HG02884 (cell line): Measurements from ENCODE around the gene FALEC.

ENCODE experiments used
- ATAC-seq: cut with Tn5 transposase; IDR thresholded peaks from one replicate; pipeline ENCODE4 v1.9.1; 2021; ENCODE audit warnings: mild to moderate bottlenecking, moderate library complexity; ENCODE audit not compliant: unreplicated experiment

Gene FALEC

GRCh38 chr1:150544204-150544603 is 28.7 kb downstream of the FALEC start:
- ATAC-seq = no peak

DNA sequence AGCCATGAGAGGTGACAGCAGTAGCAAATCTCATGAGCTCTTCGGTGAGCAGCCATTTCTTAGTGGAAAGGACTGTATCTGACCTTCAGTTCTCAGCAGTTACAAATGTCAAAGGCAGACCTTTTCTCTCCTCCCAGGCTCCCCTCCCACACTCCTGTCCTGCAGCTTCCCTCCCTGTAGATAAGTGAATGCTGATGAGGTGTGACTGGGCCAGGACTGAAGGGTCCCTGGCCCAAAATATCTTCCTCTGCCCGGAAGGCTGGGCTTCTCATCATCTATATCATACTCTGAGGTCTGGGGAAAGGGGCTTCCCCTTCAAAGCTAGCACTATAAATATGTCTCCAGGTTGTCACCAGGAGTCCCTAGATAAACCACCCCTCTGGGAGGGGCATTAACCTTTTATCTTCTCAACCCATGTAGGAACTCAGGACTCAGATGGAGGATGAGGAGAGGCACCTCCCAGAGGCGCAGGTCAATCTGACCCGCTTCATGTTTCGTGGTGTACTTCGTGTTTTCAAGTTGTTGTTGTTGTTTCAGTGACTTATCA is 30.0 kb downstream of the FALEC start:
- no peak for ATAC-seq

- no peak for ATAC-seq
These were observed 30.9 kb downstream of the FALEC start for GRCh38 chr1:150546294-150546937.

GRCh38 chr1:150548324-150548631 is 32.7 kb downstream of the FALEC start:
- ATAC-seq = no peak

DNA sequence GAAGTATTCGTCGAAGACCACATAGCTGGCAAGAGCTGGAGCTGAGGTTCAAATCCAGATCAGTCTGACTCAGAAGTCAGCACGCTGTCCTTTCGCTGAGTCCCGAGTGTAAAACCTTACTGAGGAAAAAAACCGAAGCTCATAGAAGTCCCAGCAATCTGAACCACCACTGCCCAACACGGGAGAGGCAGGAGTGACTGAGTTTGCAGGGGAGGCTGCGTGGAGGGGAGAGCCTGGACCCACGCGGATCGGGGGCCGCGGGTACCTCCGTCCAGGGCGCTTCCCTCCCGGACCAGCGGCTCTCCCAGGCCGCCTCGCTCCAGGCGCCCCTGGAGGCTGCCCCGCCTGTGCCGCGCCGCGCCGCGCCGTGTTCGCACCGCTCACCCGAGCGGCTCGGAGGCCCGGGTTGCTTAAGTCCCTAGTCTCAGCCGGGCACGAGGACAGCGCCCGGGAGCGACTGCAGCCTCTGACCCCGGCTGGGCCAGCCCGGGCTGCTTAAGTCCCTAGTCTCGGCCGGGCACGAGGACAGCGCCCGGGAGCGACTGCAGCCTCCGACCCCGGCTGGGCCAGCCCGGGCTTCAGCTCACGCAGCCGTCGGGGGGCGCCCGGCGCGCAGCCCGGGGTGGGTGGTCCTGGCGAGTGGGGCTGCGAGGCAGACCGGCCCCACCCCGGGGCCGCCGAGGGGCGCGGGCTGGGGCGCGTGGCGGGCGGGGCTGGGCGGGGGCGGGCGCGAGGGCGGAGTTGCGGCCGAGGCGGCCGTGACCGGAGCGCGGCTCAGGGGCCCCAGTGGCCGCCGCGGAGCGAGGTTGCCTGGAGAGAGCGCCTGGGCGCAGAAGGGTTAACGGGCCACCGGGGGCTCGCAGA is 33.3 kb downstream of the FALEC start, which contains the start of gene ADAMTSL4:
ADAMTSL4 (plus strand) TSS at position 777 of the 864 bp plus-strand sequence. CDS start 2,881 bp downstream, outside the sequence.
- no peak for ATAC-seq

- ATAC-seq = no peak
These were observed 34.1 kb downstream of the FALEC start for GRCh38 chr1:150549496-150550221.

DNA sequence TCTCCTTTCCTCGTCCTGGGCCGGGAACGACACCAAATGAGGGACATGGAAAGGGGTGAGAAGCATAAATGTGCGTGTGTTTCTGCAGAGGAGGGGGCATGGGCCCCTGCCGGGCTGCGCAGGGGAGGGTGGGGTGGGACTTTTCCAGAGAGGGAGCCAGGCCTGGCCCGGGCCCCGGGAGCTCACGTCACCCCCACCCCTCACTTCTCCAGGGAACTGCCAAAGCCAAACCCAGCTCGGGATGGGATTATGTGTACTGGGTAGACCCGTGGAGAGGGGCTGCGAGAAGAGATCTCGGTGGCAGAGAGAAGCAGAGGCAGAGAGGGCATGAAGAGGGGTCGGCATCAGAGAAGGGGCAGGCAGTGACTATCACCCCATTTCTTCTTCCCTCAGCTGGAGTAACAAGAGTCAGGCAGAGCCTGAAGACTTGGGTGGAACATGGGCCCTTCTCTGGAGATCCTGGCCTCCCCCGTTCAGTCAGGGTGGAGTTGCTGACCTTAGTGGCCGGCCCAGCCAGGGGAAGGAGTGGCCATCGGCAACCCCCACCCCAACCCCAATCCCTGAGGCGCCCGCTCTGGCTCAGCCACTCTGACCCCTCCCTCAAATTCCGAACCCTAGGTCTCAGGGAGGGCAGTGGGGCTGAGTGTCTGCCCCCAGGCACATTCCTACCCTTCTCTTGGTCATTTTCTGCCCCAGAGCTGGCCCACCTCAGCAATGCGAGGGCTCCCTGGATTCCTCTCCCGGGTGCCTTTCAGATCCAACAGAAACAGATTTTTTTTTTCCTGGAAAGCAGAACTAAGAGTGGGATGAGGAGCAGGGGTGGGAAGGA is 34.9 kb downstream of the FALEC start:
- no peak for ATAC-seq

GRCh38 chr1:150551051-150551783 is 35.7 kb downstream of the FALEC start:
- ATAC-seq = no peak

GRCh38 chr1:150551784-150552127 is 36.2 kb downstream of the FALEC start:
- ATAC-seq = no peak

GRCh38 chr1:150552128-150552910 is 36.8 kb downstream of the FALEC start:
- no peak for ATAC-seq

GRCh38 chr1:150552911-150553289 is 37.3 kb downstream of the FALEC start:
- ATAC-seq = no peak

DNA sequence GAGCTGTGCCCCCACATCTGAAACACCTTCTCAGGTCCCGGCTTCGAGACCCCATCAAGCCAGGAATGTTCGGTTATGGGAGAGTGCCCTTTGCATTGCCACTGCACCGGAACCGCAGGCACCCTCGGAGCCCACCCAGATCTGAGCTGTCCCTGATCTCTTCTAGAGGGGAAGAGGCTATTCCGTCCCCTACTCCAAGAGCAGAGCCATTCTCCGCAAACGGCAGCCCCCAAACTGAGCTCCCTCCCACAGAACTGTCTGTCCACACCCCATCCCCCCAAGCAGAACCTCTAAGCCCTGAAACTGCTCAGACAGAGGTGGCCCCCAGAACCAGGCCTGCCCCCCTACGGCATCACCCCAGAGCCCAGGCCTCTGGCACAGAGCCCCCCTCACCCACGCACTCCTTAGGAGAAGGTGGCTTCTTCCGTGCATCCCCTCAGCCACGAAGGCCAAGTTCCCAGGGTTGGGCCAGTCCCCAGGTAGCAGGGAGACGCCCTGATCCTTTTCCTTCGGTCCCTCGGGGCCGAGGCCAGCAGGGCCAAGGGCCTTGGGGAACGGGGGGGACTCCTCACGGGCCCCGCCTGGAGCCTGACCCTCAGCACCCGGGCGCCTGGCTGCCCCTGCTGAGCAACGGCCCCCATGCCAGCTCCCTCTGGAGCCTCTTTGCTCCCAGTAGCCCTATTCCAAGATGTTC is 38.0 kb downstream of the FALEC start:
- no peak for ATAC-seq

- no peak for ATAC-seq
These were observed 38.5 kb downstream of the FALEC start for GRCh38 chr1:150554086-150554452.

DNA sequence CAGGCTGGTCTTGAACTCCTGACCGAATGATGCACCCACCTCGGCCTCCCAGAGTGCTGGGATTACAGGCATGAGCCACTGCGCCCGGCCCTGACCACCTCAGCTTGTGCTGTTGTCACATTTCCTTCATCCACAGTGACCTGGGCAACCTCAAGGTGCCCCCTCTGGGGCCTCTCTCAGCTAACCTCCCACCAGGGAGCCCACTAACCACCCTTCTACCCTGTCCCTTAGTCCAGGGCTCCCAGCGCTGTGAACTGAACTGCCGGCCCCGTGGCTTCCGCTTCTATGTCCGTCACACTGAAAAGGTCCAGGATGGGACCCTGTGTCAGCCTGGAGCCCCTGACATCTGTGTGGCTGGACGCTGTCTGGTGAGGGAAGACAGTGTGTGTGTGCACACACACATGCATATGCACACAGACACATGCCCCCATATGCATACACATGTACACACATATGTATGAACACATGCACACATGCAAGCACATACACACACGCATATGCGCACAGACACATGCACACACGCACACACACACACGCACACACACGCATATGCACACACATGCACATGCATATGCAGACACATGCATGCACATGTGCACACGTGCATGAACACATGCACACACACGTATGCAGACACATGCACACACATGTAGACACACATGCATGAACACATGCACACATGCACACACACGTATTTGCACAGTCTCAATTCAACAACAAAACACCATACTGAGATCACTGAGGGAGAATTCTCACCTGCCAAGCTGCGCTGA is 39.8 kb downstream of the FALEC start:
- no peak for ATAC-seq

DNA sequence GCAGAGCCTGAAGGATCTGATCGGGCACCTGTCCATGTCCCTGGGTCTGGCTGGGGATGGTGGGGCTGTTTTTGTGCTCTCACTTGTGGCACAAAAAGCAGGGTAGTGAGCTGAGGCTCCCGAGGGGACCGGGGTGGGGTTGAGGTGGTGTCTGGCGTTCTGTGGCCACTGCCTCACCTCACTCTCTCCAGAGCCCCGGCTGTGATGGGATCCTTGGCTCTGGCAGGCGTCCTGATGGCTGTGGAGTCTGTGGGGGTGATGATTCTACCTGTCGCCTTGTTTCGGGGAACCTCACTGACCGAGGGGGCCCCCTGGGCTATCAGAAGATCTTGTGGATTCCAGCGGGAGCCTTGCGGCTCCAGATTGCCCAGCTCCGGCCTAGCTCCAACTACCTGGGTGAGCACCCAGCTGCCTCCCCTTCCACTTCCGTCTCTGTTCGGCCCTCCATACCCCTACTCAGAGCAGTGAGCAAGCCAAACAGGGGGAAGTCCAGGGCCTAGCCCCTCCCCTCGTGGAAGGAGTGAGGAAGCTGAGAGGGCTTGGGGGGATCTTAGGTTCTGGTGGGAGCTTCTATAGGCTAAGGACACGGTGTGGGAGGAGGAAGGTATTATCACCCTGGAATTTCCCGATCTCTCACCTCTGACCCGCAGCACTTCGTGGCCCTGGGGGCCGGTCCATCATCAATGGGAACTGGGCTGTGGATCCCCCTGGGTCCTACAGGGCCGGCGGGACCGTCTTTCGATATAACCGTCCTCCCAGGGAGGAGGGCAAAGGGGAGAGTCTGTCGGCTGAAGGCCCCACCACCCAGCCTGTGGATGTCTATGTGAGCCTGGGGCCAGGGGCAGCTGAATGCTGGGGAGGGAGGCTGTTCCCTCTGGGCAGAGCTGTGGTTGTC is 40.7 kb downstream of the FALEC start:
- ATAC-seq = no peak

GRCh38 chr1:150557065-150557600 is 41.6 kb downstream of the FALEC start:
- no peak for ATAC-seq

DNA sequence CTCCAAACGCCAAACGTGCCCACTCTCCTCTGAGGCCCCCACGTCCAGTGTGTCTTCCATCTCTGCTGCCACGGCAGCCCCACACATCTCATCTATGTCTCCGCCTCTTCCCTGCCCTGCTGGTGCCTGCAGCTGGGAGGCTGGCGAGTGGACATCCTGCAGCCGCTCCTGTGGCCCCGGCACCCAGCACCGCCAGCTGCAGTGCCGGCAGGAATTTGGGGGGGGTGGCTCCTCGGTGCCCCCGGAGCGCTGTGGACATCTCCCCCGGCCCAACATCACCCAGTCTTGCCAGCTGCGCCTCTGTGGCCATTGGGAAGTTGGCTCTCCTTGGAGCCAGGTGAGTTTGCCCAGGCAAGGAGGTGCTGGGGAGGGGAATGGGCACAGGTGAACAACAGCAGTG is 42.3 kb downstream of the FALEC start:
- ATAC-seq = no peak
